Activated CD8-positive, alpha-beta T cell treated with anti-CD3 and anti-CD28 coated beads for 36 hours (primary cell): ENCODE results near the gene CHRNA9. TPM values are rescaled to one million over a fixed set of nuclear protein-coding genes. Genes with fewer than 3 reads are reported as not detected.
A peak's percentile ranks its signal among the peaks of the same experiment; 100 is the strongest.

Experiments used
- ATAC-seq: fragments of 200-7000 bp; cut with Tn5 transposase; one replicate; pipeline ENCODE4 v1.10.0; 2021; ENCODE audit warnings: mild to moderate bottlenecking, moderate library complexity
- CTCF ChIA-PET: fragments of 350-600 bp; sonication (Branson Sonifier 250); formaldehyde crosslinking; loops from one replicate; lab custom pipeline; 2021; ENCODE audit warnings: antibody characterized with exemption; lab: Charles Lee
- POLR2A ChIA-PET: fragments of 350-600 bp; sonication (Branson Sonifier 250); formaldehyde crosslinking; loops from one replicate; lab custom pipeline; 2021; ENCODE audit warnings: antibody characterized with exemption; lab: Charles Lee
- DNase-seq: peaks from one replicate; pipeline ENCODE4 v3.0.0-alpha.2; 2020
- H3K27ac Mint-ChIP-seq: one replicate; pipeline ENCODE4 v1.8.0; 2021; ENCODE audit warnings: mild to moderate bottlenecking, mixed read lengths
- H3K27me3 Mint-ChIP-seq: one replicate; pipeline ENCODE4 v1.8.0; 2021; ENCODE audit warnings: mixed read lengths
- H3K36me3 Mint-ChIP-seq: one replicate; pipeline ENCODE4 v1.8.0; 2021; ENCODE audit warnings: low read depth, mixed read lengths
- H3K4me1 Mint-ChIP-seq: one replicate; pipeline ENCODE4 v1.8.0; 2021; ENCODE audit warnings: low read depth, mixed read lengths
- H3K4me3 Mint-ChIP-seq: one replicate; pipeline ENCODE4 v1.8.0; 2021; ENCODE audit warnings: mild to moderate bottlenecking, moderate library complexity, mixed read lengths
- H3K9me3 Mint-ChIP-seq: one replicate; pipeline ENCODE4 v1.8.0; 2021; ENCODE audit warnings: mixed read lengths
- CTCF ChIP-seq: fragments of 200-600 bp; IDR thresholded peaks from one replicate; pipeline ENCODE4 v1.8.0; 2022; ENCODE audit warnings: antibody characterized with exemption, mild to moderate bottlenecking
- intact Hi-C: fragments of 100-400 bp; cut with micrococcal nuclease; formaldehyde crosslinking; loops from one replicate; pipeline ENCODE4 v1.10.0; 2022
- total RNA-seq, 2 experiments: library from RNA; stranded (reverse); gene quantifications; one replicate each; pipeline ENCODE4 v1.2.3, GENCODE V29; 2021

CHRNA9 gene
- total RNA-seq, 2 experiments from 2014 or later = 0.11 to 0.38 TPM

- Mint-ChIP-seq H3K4me3 (peak overlapping the region; percentile 69), H3K9me3 (peaks cover 7% of the 10 kb centered on the region), H3K36me3 (peaks cover 14% of the 10 kb centered on the region), H3K4me1 (peaks cover 87% of the 10 kb centered on the region), H3K27ac (peak overlapping the region; percentile 83), H3K27me3 (no peaks in the 10 kb centered on the region)
- intact Hi-C loops = loop anchor here (2.0 to 5.0 kb wide), 3 partner anchors 108 to 251 kb away; partner anchors contain the start of gene N4BP2
- ATAC-seq (no peak), DNase-seq (no peak)
- POLR2A ChIA-PET = interaction anchor here (0.6 to 18.4 kb wide), 13 partner anchors 8 to 107 kb away, joined by 3 to 326 read pairs (median 10); partner anchors contain the start of gene RHOH
- no peak for TF ChIP-seq CTCF
- CTCF ChIA-PET = interaction anchor here (1.0 to 10.7 kb wide), 19 partner anchors 8 to 159 kb away, joined by 3 to 120 read pairs (median 8); no protein-coding TSS in a partner anchor
These were observed 26.5 kb upstream of the CHRNA9 start for GRCh38 chr4:40308528-40309122.

DNA sequence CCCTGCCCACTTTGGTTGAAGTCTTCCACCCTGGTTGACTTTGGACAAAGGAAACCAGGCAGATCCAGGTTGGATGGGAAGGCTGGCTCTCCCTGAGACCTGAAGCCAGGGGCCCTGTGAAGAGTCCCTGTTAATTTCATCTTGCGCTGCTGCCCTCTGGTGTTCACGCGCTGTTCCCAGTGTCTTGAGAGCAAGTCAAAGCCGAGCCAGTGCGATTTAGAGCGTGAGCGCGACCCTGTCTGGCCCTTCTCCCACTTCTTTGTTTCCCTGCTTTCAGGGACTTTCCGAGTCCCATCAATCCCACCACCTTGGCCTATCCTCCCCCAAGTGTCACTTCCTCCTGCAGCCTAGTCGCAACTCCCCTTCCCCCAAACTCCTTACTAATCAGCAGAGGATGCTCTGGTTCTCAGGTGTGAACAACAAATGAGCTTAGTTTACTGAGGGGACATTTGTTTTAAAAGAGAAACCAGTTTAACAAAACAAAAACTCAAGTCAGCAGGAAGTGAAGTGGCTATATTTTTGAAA, 25.8 kb upstream of the CHRNA9 start:
- H3K4me1 Mint-ChIP-seq = peaks cover 90% of the 10 kb centered on the region
- CTCF ChIA-PET = interaction anchor here (0.7 to 10.7 kb wide), 42 partner anchors 13 to 262 kb away, joined by 3 to 120 read pairs (median 6); partner anchors contain the start of gene N4BP2
- H3K27ac Mint-ChIP-seq = peak overlapping the region; percentile 83
- H3K27me3 Mint-ChIP-seq = no peaks in the 10 kb centered on the region
- intact Hi-C loops = loop anchor here (2.0 to 5.0 kb wide), 3 partner anchors 109 to 252 kb away; partner anchors contain the start of gene N4BP2
- H3K9me3 Mint-ChIP-seq = peaks cover 7% of the 10 kb centered on the region
- ATAC-seq (peak; percentile 54), DNase-seq (peak; percentile 98)
- H3K36me3 Mint-ChIP-seq = peaks cover 11% of the 10 kb centered on the region
- peak overlapping the region; percentile 54 for H3K4me3 Mint-ChIP-seq
- peak; percentile 90 for TF ChIP-seq CTCF
- POLR2A ChIA-PET = interaction anchor here (0.8 to 18.4 kb wide), 14 partner anchors 9 to 253 kb away, joined by 3 to 326 read pairs (median 6); partner anchors contain the start of genes N4BP2 and RHOH

GRCh38 chr4:40310225-40310624, 24.9 kb upstream of the CHRNA9 start:
- intact Hi-C loops = loop anchor here (10.0 kb wide), 1 partner anchor 615 kb away; the partner anchor contains the start of gene UBE2K
- Mint-ChIP-seq H3K4me1 (peaks cover 85% of the 10 kb centered on the region), H3K4me3 (no peak overlapping the region), H3K27ac (peak overlapping the region; percentile 36), H3K36me3 (peaks cover 2% of the 10 kb centered on the region), H3K9me3 (no peaks in the 10 kb centered on the region), H3K27me3 (no peaks in the 10 kb centered on the region)
- no peak for ATAC-seq
- CTCF ChIA-PET = interaction anchor here (0.7 to 10.7 kb wide), 20 partner anchors 12 to 254 kb away, joined by 3 to 120 read pairs (median 8); partner anchors contain the start of gene N4BP2
- POLR2A ChIA-PET = interaction anchor here (0.8 to 18.4 kb wide), 11 partner anchors 10 to 254 kb away, joined by 3 to 326 read pairs (median 6); partner anchors contain the start of genes N4BP2 and RHOH
- no peak for DNase-seq
- no peak for TF ChIP-seq CTCF

DNA sequence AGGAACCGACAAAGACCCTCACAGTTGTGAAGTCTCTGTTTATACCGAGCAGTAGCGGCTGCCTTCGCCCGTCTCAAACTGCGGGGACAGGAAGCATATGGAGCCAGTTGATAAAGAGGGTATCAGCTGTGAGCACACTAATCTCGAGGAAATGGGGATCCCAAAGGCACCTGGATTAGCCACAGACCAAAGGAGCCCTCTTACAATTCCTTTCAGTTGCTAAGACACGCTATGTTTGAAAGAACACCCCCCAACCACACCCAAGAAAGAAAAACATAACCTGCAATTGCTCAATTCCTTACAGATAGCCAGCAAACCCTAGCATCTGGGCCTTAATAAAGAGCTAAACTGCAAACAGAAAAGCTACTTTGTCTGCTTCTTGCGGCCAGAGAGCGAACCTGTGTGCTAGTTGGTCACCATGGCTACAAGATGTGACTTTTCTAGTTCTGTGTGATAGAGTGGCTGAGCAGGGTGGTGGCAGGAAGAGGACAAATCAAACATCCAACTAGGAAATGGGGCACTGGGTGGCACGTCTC, 23.3 kb upstream of the CHRNA9 start:
- Mint-ChIP-seq H3K9me3 (no peaks in the 10 kb centered on the region), H3K36me3 (no peaks in the 10 kb centered on the region), H3K27me3 (no peaks in the 10 kb centered on the region), H3K4me1 (peaks cover 83% of the 10 kb centered on the region), H3K27ac (peak overlapping the region; percentile 58), H3K4me3 (peak overlapping the region; percentile 40)
- intact Hi-C loops = loop anchor here (10.0 kb wide), 1 partner anchor 617 kb away; the partner anchor contains the start of gene UBE2K
- ChIA-PET POLR2A (interaction anchor here (0.6 to 18.4 kb wide), 15 partner anchors 10 to 364 kb away, joined by 3 to 326 read pairs (median 4); partner anchors contain the start of gene RHOH), CTCF (interaction anchor here (0.9 to 10.7 kb wide), 16 partner anchors 10 to 256 kb away, joined by 3 to 120 read pairs (median 4); partner anchors contain the start of gene N4BP2)
- ATAC-seq (peak; percentile 22), DNase-seq (peak; percentile 53)
- no peak for TF ChIP-seq CTCF
